Activated CD8-positive, alpha-beta memory T cell treated with anti-CD3 and anti-CD28 coated beads, Interleukin-2, amount 50 U/mL, for 4 hours (primary cell): Measurements from ENCODE around the gene SPCS3.
"Not testable (repeated sequence)": the region's sequence is repeated elsewhere in the genome, so short reads cannot be mapped to it uniquely, and the experiment has no call there.

Experiments used
- DNase-seq: peaks from one replicate; pipeline ENCODE4 v3.0.0-alpha.2; 2020

Gene SPCS3

DNA sequence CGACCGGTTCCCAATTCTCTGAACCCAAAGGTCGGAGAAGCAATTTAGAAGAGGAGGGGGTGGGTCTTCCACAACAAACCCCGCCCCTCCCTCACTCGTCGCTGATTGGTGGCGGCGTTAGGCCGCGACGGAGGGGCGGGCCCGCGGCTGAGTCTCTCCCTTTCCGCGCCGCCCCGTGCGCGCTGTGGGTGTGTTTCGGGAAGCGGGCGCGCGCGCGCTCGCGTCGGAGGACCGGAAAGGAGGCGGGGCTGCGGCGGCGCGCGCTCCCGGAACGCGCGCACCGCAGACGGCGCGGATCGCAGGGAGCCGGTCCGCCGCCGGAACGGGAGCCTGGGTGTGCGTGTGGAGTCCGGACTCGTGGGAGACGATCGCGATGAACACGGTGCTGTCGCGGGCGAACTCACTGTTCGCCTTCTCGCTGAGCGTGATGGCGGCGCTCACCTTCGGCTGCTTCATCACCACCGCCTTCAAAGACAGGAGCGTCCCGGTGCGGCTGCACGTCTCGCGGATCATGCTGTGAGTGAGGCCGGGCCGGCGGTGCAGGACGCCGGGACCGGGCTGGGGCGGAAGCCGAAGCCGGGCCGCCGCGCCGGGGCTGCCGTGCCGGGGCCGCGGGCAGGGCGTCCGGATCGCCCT lies at the start of gene SPCS3:
Gene SPCS3, plus strand, starts transcription at position 263 of the 636 bp plus-strand sequence. Its CDS starts 111 bp downstream, at position 374.
- DNase-seq, result peak; percentile 95

DNA sequence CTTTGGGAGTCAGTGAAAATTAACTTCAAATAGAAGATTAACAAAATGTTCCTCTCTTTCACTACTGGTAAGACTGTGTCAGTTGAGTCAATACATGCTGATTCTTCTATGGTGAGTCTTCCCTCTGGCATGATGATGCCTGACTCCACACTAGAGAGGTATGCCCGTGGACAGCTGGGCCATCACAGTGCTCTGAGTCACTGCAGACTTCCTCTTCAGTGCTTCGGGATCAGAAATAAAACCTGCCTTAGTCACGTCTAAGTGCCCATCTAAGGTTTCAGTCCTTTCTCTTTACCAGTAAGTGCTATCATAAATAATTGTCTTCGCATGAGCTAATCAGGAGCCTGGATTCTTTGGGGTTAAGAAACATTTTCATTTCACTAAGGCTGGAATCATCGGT lies 49.1 kb upstream of the SPCS3 start:
- no peak for DNase-seq

DNA sequence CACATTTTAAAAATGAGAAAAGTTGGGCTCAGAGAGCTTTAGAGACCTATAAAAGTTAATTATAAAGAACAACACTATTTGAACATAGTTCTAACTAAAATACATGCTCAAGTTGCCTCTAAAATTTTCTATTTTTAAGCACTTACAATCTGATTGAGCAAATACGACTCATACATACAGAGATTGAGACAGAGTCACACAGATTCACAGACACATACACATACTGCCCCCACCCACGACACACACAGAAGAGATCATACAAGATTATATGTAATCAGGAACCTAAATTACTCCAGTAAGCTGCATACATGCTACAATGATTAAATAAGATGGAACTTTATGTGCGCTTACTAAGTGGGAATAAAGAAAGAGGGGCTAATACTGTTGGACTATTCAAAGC lies 48.0 kb upstream of the SPCS3 start:
- DNase-seq, result no peak

DNA sequence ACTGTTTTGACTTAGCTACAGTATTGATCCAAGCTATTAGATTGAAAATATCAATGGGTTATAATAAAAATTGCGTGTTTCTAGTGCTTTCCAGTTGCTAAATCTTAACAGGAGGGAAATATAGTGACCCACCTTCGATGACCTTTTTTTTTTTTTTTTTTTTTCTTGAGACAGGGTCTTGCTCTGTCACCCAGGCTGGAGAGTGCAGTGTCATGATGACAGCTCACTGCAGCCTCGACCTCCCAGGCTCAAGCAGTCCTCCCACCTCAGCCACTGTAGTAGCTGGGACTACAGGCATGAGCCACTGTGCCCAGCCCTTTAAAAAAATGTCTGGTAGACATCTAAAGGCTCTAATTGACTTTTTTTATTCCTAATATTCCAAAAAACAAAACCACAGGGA lies 47.0 kb upstream of the SPCS3 start:
- no peak for DNase-seq

DNA sequence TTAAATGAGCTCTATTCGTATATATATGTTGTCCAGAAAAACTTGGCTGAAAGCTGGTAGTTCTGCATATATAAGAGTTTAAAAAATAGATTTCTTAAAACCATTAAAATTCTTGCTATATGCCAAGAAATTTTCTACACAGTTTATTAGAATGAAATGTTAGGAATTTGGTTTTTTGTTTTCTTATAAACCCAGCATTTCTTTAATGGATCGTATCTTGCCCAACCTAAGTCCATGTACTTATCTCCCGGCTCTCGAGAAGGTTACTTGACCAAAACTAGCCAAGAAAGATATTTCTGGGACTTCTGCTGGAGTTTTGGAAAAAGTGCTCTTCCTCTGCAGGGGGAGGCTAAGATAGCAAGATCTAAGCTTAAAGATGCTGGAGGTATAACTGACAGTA lies 46.0 kb upstream of the SPCS3 start:
- DNase-seq, result no peak

DNA sequence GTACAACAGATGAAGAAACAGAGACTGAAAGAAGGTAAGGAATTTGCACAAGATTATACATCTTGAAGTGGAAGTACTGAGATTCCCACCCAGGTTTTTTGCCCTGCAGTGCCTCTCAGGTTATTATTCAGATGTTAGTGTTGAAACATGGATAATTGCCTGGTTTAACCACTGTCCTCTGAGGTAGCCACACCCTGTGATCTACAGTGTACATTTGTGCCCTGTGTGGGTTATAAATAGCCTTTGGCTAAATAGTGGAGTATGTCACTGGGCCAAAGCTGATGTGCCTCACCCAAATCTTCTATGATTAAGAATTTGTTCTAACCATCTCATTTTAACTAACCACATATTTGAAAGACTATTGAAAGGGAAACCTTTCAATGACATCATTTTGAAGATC lies 45.3 kb upstream of the SPCS3 start:
- DNase-seq, result no peak

DNA sequence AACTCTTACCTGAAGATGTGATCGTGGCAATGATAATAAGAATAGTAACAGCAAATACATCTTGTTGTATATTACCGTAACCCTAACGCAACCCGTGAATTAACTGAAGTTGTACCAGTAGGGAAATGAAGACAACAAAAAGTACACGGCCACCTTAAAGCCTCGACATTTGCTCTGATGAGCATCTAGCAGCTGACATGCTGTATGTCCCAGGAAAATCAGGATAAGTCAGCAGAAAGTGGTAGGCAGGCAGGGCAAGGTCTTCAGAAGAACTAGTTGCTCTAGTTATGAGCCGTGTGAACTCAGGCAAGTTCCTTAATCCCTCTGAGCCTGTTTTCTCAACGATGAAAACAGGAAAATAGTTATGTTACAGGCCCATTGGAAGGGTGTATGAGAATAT lies 43.1 kb upstream of the SPCS3 start:
- DNase-seq, result no peak

DNA sequence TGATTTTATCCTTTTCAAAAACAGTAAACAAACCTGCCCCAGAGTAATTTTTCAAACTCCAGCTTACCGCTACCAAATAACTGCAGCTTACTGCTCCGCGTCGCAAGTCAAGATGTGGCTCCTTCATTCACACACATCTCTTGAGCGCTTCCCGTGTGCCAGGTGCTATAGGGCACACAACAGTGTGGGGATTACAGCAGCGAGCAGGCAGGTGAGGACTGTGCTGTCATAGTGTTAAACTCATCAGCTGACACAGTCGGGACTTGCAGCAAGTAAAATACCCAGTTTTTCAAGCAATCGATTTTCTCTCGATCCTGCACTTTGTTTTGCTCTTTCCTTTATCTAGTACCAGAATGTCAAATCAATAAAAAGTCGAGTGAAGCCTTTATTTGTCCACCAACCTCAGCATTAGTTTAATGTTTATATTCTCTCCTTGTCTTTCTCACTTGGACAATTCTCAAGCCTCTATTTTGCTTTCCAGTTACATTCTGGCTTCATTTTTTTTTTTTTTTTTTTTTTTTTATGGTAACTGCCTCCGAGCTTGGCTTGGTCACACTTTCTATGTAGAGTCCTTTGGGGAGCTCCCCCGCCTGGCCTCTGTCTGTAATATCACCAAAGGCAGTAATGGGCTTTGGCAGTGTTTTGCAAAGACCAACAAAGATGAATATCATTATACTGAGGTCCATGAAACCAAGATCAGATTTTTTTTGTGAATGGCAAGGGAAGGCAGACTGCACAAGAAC lies 42.4 kb upstream of the SPCS3 start:
- DNase-seq, result peak; percentile 14

DNA sequence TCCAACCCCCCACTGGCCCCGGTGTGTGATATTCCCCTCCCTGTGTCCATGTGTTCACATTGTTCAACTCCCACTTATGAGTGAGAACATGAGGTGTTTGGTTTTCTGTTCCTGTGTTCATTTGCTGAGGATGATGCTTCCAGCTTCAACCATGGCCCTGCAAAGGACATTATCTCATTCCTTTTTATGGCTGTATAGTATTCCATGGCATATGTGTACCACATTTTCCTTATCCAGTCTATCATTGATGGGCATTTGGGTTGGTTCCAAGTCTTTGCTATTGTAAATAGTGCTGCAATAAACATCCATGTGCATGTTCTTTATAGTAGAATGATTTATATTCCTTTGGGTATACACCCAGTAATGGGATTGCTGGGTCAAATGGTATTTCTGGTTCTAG lies 40.2 kb upstream of the SPCS3 start:
- DNase-seq, result not testable (repeated sequence)

DNA sequence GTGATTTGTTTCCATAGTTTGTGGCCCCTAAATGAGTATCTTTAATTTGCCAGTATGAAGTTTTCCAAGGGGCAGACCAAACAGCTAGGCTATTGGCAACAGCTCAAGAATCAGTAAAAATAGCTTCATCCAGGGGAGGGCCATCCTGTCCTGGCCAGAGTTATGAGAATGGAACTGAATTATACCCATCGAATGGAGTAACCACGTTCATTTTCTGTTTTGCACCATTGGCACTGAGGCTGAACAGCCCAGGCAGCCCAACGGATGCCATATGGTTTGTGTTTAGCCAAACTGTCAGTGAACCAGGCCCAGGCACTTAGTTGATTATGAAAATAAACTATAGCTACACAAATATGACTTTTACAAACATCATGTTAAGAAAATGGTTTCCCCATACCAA lies 33.0 kb upstream of the SPCS3 start:
- no peak for DNase-seq

DNA sequence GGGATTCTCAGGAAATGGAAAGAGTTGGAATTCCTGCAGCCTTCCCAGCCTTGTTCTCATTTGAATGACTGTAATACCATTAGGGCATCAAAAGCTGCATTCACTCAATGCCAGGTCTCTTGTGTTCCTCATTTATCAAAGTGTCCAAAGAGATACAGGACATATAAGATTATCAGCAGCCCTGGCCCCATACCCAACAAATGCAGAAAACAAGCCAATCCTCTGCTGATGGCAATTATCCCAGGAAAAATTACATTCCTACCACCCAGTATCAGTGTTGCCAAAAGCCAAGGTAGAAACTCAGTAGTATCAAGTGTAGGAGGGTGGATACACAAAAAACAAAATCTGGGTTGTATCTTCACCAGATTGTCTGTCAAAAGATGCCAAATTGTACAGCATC lies 32.2 kb upstream of the SPCS3 start:
- no peak for DNase-seq

DNA sequence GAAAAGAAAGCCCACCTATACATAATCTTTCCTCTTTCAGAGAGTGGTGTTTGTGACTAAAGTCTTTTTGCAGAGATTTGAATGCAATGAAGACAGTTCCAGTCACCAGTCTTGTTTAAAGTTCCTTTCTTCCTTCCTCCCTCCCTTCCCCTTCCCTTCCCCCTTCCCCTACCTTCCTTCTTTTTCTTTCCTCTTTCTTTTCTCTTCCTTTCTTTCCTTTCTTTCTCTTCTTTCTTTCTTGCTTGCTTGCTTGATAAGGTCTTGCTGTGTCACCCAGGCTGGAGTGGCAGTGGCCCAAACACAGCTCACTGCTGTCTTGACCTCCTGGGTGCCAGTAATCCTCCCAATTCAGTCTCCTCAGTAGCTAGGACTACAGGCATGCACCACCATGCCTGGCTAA lies 31.7 kb upstream of the SPCS3 start:
- no peak for DNase-seq

DNA sequence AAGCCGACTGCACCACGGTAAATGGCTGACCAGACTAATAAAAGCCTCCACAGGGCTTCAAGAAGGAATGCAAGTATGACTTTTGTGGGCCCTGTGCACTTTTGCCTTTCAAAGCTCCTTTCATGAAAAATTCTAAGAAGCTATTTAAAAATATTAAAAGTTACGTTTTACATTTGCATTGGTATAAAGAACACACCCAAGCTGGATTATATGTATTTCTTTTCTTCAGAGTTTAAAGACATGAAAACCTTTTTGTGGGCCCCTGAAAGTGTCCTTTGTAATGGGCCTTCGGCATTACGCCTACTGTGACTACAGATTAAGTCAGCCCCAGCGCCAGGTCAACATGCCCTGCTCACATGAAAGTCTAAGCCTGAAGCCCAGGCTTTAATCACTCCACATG lies 30.2 kb upstream of the SPCS3 start:
- no peak for DNase-seq

DNA sequence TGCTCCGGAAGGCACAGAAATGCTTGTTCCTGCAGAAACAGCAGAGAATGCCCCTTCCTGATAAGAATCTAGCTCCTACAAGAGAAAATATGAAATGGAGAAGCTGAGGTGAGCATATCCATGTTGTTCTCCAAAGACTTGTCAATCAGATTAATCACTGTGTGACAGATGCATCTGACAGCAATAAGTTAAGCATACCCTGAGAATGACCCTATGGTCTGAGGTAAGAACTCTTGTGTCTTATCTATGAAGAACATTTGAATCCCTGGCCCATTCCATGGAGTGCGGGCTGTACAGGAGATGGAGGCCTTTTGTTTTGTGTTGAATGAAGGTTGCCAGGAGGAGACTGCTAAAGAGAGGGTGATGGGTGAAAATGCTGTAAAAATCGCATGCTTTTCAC lies 29.2 kb upstream of the SPCS3 start:
- no peak for DNase-seq

DNA sequence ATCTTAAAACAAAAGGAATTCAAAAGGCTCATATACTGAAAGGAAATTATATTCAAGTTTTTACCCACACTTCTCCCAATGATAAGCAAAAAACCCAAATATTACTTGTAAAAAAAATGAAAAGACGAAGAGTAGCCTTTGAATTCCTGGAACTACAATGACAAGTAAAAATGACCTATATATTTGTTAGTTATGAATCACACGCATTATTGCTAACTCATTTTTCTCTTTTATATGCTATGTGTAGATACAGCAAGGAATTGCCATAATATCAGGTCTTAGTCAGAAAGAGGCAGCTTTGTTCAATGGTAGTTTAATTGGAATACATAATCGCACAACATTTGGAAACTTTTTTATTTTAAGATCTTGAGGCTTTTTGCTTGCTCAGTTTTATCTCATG lies 28.0 kb upstream of the SPCS3 start:
- no peak for DNase-seq

DNA sequence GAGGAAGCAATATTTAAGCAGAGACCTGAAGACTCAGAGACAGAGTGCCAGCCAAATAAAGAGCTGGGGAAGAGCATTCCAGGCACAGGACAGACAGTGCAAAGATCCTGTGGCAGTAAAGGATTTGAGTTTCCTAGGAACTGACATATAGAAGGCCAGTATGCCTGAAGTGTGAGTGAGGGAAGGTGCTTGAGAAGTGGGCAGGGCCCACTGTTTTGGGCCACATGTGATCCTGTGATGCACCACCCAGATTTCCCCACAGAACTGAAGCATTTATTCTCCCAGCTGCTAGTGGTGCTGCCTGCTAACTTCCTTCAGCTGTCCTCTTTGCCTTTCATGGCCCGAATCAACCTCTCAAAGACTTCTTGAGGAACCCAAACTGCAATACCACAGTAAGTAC lies 26.8 kb upstream of the SPCS3 start:
- no peak for DNase-seq

DNA sequence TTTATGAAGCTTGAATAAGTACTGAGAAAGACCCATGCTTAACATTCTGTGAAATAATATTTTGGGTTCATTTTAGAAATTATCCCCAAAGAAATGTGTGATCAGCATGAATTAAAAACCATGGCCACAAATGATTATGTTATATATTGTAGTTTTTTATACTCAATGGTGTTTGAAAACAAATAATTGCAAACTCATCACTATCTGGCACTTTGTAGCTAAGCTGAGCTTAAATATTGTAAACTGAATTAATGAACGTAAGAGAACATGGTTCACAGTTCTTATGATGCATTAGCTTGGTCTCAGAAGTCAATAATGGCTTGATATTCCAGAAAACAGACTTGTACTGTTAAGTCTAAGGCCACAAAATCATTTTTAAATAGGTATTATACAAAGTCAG lies 26.1 kb upstream of the SPCS3 start:
- DNase-seq, result no peak

DNA sequence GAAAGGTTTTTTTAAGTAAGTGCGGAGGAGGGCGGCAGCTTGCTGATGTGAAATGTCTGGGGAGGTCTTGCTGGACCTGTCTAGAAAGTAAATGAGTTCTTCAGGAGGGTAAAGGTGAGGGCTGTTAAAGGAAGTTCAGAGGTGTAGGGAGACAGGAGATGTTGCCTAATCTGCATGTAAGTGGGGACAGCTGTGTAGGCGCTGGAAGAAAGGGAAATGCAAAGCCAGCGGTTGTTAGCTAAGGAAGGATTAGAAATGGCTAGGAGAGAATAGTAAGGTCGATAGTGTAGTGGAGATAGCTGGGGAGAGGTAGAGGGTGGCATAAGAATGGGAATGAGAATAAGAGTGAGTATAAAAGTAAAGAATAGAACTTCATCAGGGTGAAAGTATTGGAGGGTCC lies 23.9 kb upstream of the SPCS3 start:
- DNase-seq, result not testable (repeated sequence)

DNA sequence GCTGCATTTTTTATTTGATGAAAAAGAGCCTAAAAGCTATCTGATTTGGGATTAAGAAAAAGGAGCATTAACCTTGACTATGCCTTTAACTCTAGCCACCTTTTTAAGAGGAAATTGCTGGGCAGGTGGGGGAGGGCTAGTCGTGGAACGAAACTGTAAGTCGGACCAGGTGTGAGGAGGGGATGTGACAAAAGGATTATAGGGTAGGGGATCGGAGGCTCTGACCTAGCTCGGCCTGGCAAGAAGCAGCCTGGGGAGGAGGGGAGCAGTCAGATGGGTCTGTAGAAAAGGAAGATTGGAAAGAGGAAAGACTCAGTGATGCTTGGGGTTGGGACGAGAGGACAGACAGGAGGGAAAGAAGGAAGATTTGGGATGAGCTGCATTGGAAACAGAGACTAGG lies 21.1 kb upstream of the SPCS3 start:
- DNase-seq, result no peak

DNA sequence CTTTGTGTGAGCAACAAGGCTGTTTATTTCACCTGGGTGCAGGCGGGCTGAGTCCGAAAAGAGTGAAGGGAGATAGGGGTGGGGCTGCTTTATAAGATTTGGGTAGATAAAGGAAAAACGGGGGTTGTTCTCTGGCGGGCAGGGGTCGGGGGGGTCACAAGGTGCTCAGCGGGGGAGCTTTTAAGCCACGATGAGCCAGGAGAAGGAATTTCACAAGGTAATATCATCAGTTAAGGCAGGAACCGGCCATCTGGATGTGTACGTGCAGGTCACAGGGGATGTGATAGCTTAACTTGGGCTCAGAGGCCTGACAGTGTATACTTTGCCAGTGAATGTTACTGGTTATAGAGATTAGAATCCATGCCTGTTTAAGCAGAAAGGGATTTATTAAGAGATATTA lies 19.7 kb upstream of the SPCS3 start:
- DNase-seq, result no peak

DNA sequence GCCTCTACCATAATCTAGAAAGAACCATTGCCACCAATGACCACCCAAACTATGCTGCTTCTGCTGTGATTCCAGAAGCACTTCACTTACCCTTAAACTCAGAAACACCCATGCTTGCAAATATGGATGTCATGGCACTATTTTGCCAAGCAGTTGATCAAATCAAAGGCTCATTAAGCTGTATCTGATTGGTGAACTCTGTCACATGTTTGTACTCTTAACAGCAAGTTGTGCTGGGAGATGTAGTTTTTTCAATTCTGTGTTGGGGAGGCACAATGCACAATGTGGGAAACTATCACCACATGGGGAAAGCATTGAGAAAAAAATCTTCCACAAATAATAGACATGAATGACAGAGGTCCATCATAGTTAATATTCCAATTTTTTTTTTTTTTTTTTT lies 19.2 kb upstream of the SPCS3 start:
- DNase-seq, result no peak

DNA sequence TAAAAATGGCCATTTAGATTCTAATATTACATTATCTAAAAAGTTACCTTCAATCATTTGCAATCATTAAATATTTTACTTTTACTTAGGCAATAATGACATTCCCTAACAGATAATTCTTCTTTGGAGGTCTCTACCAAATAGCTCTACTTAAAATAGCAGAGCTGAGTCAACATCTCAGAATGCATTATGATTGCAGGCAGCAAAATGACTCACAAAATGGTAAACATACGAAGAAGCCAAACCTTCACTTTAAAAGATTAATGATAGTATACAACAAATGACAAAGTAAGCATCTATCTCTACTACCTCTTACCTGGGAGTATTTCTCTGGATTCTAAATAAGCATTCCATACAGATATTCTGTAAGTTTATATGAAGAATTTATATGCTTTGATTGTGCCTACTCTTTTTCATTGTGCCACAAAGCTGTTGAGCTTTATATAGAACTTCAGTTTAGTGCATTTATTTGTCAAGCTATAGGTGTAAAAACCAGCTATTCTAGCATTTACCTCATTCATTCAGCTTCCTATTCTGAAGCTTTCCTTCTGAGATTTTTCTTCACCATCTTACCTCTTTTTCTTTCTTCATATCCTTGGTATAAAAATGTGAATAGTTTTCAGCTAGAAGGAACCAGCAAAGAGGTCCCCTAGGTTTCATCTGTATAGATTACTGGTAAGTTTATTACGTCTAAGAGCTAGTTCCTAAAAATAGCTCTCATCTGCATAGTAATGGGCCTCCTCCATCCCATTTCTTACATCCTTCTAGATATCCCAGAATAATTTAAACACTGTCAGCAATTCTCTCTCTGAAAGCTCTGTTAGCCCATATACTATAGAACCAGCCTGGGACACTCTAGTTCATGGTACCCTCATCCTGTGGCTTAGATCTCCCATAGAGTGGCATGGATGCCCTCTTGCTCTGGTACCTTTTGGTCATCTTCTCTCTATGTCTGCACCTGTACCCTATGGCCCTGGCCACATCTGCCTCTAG lies 17.2 kb upstream of the SPCS3 start:
- DNase-seq, result no peak

DNA sequence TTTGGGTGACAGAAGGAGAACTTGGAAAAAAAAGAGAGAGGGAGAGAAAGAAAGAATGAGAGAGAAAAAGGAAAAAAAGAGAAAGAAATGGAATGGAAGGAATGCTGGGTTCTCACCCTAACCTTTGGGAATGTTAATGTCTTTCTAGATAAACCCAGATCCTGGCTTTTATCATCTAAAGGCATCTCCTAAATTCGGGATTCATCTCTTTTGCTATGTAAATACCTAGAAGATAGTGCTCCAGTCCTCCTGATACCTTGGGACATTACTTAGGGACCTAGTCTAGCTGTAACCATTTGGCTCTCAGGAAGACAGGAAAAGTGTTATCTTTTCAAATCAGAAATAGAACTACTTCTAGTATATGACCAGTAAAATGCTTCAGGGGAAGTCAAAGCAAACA lies 15.8 kb upstream of the SPCS3 start:
- no peak for DNase-seq
